ENCODE data around the gene AKAP6.
"Not testable (repeated sequence)": the region's sequence is repeated elsewhere in the genome, so short reads cannot be mapped to it uniquely, and the experiment has no call there.

The AKAP6 gene

GRCh38 chr14:32370714-32371113 lies 41.6 kb downstream of the AKAP6 start:
- DNase-seq, result no peak

GRCh38 chr14:32372154-32372553 lies 43.1 kb downstream of the AKAP6 start:
- no peak for DNase-seq

- not testable (repeated sequence) for DNase-seq
These were observed 44.1 kb downstream of the AKAP6 start for GRCh38 chr14:32373174-32373573.

GRCh38 chr14:32374155-32374554 lies 45.1 kb downstream of the AKAP6 start:
- no peak for DNase-seq

- DNase-seq, result no peak
These were observed 46.6 kb downstream of the AKAP6 start for GRCh38 chr14:32375663-32376062.

- no peak for DNase-seq
These were observed 48.0 kb downstream of the AKAP6 start for GRCh38 chr14:32377046-32377646.

- DNase-seq, result no peak
These were observed 49.2 kb downstream of the AKAP6 start for GRCh38 chr14:32378284-32378683.

GRCh38 chr14:32379447-32379846 lies 50.3 kb downstream of the AKAP6 start:
- DNase-seq, result no peak

- no peak for DNase-seq
These were observed 52.8 kb downstream of the AKAP6 start for GRCh38 chr14:32381869-32382268.

GRCh38 chr14:32382704-32383103 lies 53.6 kb downstream of the AKAP6 start:
- no peak for DNase-seq

- DNase-seq, result no peak
These were observed 54.4 kb downstream of the AKAP6 start for GRCh38 chr14:32383364-32384009.

- DNase-seq, result no peak
These were observed 55.4 kb downstream of the AKAP6 start for GRCh38 chr14:32384464-32384863.

GRCh38 chr14:32387295-32387694 lies 58.2 kb downstream of the AKAP6 start:
- not testable (repeated sequence) for DNase-seq

- no peak for DNase-seq
These were observed 64.0 kb downstream of the AKAP6 start for GRCh38 chr14:32393119-32393518.

GRCh38 chr14:32394038-32394437 lies 64.9 kb downstream of the AKAP6 start:
- no peak for DNase-seq

GRCh38 chr14:32396885-32397284 lies 67.8 kb downstream of the AKAP6 start:
- DNase-seq, result no peak

- no peak for DNase-seq
These were observed 69.0 kb downstream of the AKAP6 start for GRCh38 chr14:32397861-32398640.

- DNase-seq, result no peak
These were observed 70.8 kb downstream of the AKAP6 start for GRCh38 chr14:32399920-32400319.

- DNase-seq, result no peak
These were observed 71.4 kb downstream of the AKAP6 start for GRCh38 chr14:32400480-32400879.

- no peak for DNase-seq
These were observed 73.9 kb downstream of the AKAP6 start for GRCh38 chr14:32403021-32403420.

GRCh38 chr14:32403688-32404087 lies 74.6 kb downstream of the AKAP6 start:
- no peak for DNase-seq

- no peak for DNase-seq
These were observed 75.9 kb downstream of the AKAP6 start for GRCh38 chr14:32404784-32405573.

- DNase-seq, result no peak
These were observed 76.8 kb downstream of the AKAP6 start for GRCh38 chr14:32405856-32406255.
